RWPE1 (cell line): Measurements from ENCODE around the gene GPC2.

Experiments used
- CTCF ChIA-PET: fragments of 350-600 bp; sonication (Branson Sonifier 250); formaldehyde crosslinking; extraction: SDS; loops from one replicate; lab custom pipeline; 2021; lab: Yijun Ruan, JAX
- POLR2A ChIA-PET: fragments of 400-600 bp; formaldehyde crosslinking; extraction: SDS; loops from one replicate; lab custom pipeline; 2020; ENCODE audit warnings: antibody characterized with exemption; ENCODE audit not compliant: low non-redundant PET; lab: Yijun Ruan, JAX
- DNase-seq: peaks from one replicate; pipeline ENCODE4 v3.0.0; 2012; ENCODE audit warnings: low spot score
- H3K27ac ChIP-seq: fragments of 450-650 bp; 2 replicates; pipeline ENCODE4 v1.5.1; 2017
- TF ChIP-seq, protein P1 (sequence below): fragments of 450-650 bp; conservative IDR thresholded peaks from 2 replicates; pipeline ENCODE4 v1.5.1; 2017; ENCODE audit warnings: low read depth, mild to moderate bottlenecking

Gene GPC2

DNA sequence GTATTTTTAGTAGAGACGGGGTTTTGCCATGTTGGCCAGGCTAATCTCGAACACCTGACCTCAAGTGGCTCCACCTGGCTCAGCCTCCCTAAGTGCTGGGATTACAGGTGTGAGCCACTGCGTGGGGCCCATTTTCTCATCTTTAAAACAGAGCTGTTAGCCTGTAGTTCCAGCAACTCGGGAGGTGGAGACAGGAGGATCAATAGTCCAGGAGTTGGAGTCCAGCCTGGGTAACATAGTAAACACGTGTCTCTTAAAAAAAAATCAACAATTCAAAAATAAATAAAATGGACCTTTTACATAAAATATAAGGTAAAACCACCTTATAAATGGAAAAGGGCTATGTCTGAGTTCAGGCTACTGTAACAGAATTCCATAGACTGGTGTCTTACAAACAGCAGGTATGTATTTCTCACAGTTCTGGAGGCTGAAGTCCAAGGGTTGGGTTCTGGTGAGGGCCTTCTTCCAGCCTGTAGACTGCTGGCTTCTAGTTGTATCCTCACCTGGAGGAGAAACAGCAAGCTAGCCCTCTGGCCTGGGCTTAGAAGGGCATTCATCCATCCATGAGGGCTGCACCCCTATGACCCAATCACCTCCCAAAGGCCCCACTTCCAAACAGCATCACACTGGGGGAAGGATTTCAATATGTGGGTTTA, 35.6 kb upstream of the GPC2 start:
- POLR2A ChIA-PET = no interaction called here
- TF ChIP-seq, protein P1, sequence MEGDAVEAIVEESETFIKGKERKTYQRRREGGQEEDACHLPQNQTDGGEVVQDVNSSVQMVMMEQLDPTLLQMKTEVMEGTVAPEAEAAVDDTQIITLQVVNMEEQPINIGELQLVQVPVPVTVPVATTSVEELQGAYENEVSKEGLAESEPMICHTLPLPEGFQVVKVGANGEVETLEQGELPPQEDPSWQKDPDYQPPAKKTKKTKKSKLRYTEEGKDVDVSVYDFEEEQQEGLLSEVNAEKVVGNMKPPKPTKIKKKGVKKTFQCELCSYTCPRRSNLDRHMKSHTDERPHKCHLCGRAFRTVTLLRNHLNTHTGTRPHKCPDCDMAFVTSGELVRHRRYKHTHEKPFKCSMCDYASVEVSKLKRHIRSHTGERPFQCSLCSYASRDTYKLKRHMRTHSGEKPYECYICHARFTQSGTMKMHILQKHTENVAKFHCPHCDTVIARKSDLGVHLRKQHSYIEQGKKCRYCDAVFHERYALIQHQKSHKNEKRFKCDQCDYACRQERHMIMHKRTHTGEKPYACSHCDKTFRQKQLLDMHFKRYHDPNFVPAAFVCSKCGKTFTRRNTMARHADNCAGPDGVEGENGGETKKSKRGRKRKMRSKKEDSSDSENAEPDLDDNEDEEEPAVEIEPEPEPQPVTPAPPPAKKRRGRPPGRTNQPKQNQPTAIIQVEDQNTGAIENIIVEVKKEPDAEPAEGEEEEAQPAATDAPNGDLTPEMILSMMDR = no peak
- DNase-seq = no peak
- H3K27ac ChIP-seq = no peak overlapping the region
- CTCF ChIA-PET = no interaction called here

DNA sequence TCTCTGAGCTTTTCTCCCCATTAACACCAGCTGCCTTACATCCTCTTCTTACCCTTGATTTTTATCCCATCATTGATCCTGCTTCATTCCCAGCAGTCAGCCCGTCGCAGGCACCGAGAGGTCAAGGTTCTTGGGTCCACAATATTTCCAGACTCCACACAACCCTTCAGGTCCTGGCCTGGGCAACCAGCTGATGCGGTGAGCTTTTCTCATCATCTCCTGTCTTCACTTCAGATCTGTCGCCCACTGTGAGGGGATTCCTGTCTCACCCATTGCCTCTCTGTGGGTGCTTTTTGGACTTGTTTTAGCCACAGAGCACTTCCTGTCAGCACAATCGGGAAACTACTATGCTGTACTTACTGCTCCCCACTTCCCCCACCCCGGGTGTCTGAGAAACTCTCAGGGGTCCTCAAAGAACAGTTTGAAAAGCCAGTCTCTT, 34.2 kb upstream of the GPC2 start:
- no peak overlapping the region for H3K27ac ChIP-seq
- TF ChIP-seq, protein P1 = no peak
- no peak for DNase-seq
- ChIA-PET POLR2A (no interaction called here), CTCF (interaction anchor here (1.1 kb wide), 1 partner anchor 78 kb away, joined by 3 read pairs; no protein-coding TSS in a partner anchor)

DNA sequence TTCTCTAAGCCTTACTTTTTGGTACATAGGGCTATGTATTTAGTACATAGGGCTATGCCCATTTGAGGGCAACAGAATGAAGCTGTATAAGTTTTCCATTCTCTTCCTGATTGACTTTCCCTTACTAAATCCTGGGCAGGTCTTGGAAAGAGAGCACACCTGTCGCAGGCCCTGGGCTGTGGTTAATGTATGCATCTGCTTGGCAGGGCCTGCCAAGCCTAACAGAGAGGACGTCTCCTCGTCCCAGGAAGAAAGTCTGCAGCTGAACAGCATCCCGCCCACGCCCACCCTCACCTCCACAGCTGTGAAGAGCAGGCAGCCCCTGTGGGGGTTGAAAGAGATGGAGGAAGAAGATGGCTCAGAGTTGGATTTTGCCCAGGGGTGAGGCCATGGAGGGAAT, 33.6 kb upstream of the GPC2 start:
- no peak overlapping the region for H3K27ac ChIP-seq
- DNase-seq = no peak
- ChIA-PET POLR2A (no interaction called here), CTCF (interaction anchor here (1.1 kb wide), 1 partner anchor 78 kb away, joined by 3 read pairs; no protein-coding TSS in a partner anchor)
- TF ChIP-seq, protein P1 = no peak

DNA sequence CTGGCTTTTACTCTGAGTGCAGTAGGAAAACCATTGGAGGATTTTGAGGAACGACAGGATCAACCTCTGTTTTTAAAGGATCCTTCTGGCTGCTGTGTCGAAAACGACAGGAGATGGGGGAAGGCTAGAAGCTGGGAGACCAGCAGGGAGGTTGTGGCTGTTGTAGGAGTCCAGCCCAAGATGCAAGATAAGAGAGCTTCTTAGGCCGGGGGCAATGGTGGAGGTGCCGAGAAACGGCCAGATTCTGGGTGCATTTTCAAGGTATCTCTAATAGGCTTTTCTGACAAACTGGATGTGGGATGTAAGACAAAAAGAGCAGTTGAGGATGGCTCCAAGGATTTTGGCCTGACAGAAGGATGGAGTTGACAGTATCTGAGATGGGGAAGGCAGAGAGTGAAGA, 32.3 kb upstream of the GPC2 start:
- CTCF ChIA-PET = no interaction called here
- no peak overlapping the region for H3K27ac ChIP-seq
- no peak for DNase-seq
- TF ChIP-seq, protein P1 = no peak
- POLR2A ChIA-PET = no interaction called here

DNA sequence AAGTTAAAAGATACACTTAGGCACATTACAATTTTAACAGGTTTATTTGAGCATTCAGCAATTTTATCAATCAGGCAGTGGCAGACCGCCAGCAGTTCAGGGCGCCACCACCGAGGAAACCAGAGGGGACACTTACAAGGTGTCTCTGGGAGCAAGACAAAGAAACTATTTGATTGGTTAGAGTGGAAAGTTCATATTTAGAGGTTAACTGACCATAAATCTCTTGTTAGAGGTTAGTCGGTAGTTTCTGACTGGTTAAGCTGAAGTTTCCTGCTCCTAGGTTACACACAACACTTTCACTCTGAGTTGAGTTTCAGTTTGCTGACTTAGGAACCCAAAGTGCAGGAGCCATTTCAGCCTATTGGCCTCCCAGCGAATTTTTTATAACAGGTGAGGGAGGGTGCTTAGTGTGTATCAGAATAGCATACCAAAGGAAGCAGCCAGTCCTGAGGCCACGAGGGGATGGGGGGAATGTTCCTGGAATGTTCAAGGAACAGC, 31.8 kb upstream of the GPC2 start:
- CTCF ChIA-PET = interaction anchor here (0.7 kb wide), 1 partner anchor 78 kb away, joined by 4 read pairs; no protein-coding TSS in a partner anchor
- H3K27ac ChIP-seq = no peak overlapping the region

DNA sequence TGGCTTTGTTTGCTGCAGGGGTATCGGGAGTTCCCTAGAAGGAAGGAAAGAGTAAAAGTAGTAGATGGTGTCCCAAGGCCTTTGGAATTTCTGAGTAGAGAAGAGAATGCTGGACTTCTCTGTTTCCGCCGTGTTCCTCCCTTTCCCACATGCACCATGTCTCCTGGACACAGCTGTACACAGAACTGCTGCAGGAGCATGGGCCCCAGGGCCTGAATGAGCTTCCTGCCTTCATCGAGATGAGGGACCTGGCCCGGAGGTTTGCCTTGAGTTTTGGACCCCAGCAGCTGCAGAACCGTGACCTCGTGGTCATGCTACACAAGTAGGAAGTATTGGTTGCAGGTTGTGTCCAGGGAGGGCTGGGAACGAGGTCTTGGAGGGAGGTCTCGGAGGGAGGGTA, 27.3 kb upstream of the GPC2 start:
- no peak overlapping the region for H3K27ac ChIP-seq
- ChIA-PET POLR2A (interaction anchor here (0.6 kb wide), 1 partner anchor 36 kb away, joined by 3 read pairs; the partner anchor contains the start of gene GAL3ST4), CTCF (no interaction called here)

More for the DNA sequence above, 31.8 kb upstream of the GPC2 start:
- no peak for DNase-seq
- POLR2A ChIA-PET = interaction anchor here (0.5 kb wide), 1 partner anchor 27 kb away, joined by 5 read pairs; no protein-coding TSS in a partner anchor
- TF ChIP-seq, protein P1 = no peak

More for the DNA sequence above, 27.3 kb upstream of the GPC2 start:
- TF ChIP-seq, protein P1 = no peak
- DNase-seq = no peak
